PC-3 (cell line): ENCODE measurements around the gene SYS1.

Source experiments
- EZH2 ChIP-seq: fragments of 300-600 bp; sonication (generic); IDR thresholded peaks from one replicate; pipeline ENCODE4 v1.6.1; 2017; ENCODE audit warnings: antibody characterized with exemption, mild to moderate bottlenecking, low read length; ENCODE audit not compliant: unreplicated experiment
- EZH2phosphoT487 ChIP-seq: fragments of 300-600 bp; sonication (generic); IDR thresholded peaks from 2 replicates; pipeline ENCODE4 v1.6.1; 2018; ENCODE audit warnings: mild to moderate bottlenecking, antibody characterized with exemption, low read length, borderline replicate concordance
- TF ChIP-seq, protein P1 (sequence below): fragments of 300-600 bp; sonication (generic); conservative IDR thresholded peaks from 2 replicates; pipeline ENCODE4 v1.5.1; 2017; ENCODE audit warnings: antibody characterized with exemption, low read depth, mild to moderate bottlenecking, low read length

DNA sequence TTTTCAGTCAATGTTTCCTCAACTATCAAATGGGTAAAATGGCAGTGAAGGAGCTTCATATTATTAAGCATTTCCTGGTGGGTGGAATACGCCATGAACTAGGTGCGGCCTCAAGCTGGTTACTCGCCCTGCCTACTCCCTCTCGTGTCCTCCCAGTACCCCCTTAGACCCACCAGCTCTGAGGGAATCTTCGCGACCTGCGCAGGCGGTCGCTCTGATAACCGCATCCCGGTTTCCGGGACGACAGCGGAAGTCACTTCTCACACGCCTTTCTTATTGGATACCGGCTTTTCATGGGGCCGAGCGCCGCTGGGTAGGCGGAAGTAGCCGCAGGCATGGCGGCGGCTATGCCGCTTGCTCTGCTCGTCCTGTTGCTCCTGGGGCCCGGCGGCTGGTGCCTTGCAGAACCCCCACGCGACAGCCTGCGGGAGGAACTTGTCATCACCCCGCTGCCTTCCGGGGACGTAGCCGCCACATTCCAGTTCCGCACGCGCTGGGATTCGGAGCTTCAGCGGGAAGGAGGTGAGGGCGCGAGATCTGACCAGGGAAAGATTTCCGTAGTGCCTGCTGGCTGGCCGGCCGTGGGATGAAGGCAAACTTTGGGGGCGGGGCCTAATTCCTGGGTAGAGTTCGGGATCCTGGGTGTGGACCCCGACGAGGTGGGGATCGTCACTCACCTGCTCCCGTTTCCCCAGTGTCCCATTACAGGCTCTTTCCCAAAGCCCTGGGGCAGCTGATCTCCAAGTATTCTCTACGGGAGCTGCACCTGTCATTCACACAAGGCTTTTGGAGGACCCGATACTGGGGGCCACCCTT, 53.1 kb downstream of the SYS1 start, which contains the start of gene PIGT:
- TF ChIP-seq, protein P1, sequence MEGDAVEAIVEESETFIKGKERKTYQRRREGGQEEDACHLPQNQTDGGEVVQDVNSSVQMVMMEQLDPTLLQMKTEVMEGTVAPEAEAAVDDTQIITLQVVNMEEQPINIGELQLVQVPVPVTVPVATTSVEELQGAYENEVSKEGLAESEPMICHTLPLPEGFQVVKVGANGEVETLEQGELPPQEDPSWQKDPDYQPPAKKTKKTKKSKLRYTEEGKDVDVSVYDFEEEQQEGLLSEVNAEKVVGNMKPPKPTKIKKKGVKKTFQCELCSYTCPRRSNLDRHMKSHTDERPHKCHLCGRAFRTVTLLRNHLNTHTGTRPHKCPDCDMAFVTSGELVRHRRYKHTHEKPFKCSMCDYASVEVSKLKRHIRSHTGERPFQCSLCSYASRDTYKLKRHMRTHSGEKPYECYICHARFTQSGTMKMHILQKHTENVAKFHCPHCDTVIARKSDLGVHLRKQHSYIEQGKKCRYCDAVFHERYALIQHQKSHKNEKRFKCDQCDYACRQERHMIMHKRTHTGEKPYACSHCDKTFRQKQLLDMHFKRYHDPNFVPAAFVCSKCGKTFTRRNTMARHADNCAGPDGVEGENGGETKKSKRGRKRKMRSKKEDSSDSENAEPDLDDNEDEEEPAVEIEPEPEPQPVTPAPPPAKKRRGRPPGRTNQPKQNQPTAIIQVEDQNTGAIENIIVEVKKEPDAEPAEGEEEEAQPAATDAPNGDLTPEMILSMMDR = no peak
- TF ChIP-seq EZH2 = no peak
- TF ChIP-seq EZH2phosphoT487 = no peak
